Measurements from ENCODE around the gene IL12A. TPM values are rescaled to one million over a fixed set of nuclear protein-coding genes. Genes with fewer than 3 reads are reported as not detected.

The IL12A gene
- total RNA-seq, result 2.0 TPM

DNA sequence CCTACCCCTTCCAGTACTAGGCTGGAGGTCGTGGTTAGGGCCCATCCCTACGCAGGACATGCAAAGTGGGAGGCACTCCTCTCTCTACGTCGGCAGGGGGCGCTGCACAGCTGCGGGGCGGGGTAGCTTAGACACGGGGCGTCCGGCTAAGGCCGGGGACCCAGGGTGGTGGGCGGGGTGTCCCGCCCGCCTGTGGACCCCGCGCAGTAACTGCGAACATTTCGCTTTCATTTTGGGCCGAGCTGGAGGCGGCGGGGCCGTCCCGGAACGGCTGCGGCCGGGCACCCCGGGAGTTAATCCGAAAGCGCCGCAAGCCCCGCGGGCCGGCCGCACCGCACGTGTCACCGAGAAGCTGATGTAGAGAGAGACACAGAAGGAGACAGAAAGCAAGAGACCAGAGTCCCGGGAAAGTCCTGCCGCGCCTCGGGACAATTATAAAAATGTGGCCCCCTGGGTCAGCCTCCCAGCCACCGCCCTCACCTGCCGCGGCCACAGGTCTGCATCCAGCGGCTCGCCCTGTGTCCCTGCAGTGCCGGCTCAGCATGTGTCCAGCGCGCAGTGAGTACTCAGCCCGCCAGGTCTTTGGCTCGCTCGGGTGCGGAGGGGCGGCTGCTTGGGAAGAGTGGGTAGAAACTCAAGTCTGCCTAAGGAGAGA, at the start of gene IL12A:
Gene IL12A (plus strand): TSS at position 219 of the 655 bp plus-strand sequence.
- DNase-seq (ENCODE audit: low spot score in 2 of 2) (peak; percentile 46 to 72), FAIRE-seq (no peak)

DNA sequence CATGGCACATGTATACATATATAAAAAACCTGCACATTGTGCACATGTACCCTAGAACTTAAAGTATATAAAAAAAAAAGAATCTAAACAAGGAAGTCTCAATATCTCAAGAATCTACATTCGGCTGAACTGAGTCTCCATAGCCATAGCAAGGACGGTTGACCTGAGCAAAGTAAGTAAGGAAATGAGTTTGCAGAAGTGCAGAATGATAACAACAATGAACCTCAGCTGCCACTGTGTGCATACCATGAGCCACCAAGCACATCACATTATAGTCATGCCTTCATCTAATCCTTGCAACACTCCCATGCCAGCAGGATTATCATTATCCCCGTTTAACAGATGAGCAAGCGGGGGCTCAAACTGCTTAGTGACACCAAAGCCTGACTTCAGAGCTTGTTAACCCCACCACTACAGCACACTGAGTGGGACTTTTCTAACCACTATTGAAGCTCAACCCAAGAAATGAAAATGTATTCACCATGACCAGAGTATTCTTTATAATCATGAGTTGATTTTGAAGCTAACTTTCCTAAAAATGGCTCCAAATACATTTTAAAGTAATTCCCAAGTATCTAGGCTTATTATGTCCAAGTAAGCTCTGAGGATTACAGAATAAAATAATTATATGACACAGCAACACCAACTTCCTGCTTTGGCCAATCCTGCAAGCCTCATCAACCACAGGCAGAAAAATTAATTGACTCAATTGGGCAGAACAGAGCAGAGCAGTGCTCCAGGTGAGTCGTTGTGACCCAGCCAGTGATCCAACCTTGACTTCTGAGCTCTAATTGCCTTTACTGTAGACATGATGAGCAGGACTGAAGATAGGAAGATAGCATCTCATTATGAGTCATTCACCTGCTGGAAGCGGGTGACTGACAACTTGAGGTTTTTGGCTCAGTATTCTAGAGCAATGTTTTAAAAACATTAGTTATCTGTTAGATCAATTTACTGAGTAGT, 47.3 kb upstream of the IL12A start:
- FAIRE-seq (no peak), DNase-seq (ENCODE audit: low spot score in 2 of 2) (no peak)

DNA sequence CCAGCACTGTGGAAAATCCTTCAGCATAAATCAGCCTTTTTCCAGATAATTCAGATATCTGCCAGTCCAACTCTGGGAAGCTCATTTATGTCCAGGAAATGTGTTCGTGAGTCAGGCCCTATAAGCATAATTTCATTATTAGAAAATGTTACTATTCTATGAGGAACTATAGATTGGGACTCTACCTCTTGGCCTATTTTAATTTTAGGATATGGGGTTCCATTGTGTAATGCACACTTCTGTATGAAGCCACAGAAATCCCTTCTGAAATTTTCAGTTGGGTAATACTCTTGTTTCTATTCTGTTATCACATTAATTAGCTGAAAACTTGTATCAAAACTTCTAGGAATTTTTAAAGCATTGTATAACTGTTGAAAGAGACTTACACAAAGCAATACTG, 43.9 kb upstream of the IL12A start:
- DNase-seq (ENCODE audit: low spot score in 2 of 2) (no peak), FAIRE-seq (no peak)

DNA sequence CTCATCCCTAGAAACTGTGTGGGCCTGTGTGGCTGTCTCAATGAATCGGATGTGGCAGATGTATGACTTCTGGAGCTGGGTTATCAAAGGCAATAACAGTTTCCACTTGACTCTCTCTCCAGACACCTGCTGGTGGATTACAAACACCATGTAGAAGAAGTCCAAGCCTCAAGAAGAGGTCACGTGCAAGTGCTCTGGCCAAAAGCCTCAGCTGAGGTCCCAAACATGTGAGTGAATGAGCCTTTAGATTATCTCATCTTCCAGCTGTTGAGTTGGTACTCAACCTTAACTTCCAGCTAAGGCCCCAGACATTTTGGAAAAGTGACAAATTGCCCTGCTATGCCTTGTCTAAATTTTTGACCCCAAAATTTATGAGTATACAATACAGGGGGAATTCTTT, 42.7 kb upstream of the IL12A start:
- FAIRE-seq (no peak), DNase-seq (ENCODE audit: low spot score in 2 of 2) (no peak)

DNA sequence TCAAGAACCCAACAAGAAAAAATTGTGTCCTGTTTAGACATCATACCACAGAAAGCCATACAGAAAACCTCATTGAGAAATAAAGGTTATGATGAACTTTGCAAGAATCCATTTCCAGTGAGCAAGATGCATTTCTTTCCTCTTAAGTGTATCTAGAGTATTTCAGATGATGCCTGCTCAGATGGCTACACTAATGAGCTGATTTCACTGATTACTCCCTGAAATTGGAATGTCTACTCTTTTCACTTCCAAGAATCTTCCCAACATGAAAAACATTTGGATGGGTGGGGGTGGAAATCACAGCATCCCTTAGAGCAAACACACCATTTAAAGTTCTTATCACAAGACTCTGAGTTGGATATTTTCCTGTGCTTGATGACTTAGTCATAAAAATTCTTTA, 41.4 kb upstream of the IL12A start:
- no peak for FAIRE-seq
- DNase-seq (ENCODE audit: low spot score in 2 of 2), result no peak

DNA sequence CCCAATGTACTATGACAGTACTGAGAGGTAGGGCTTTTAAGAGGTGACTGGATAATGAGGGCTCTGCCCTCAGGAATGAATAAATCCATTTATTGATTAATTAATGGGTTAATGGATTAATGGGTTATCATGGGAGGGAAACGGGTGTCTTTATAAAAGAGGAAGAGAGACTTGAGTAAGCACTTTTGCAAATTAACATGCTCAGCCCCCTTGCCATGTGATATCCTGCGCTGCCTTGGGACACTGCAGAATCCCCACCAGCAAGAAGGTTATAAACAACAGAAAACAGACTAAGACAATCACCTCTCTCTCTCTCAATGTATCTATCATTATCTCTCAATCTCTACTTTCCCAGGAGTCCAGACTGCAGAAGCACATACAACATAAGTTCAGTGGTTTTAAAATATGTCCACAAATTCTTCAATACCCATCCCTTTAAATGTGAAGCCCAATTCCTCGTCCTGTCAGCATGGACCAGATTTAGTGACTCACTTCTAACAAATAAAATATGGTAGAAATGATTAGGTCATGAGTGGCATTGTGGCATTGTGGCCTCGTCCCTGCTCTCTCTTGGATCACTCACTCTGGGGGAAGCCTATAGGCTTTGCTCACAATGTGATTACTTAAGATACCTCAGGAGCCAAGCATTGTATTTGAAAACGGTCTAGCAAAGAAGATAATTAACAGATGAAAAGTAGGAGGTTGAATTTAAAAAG, 40.0 kb upstream of the IL12A start:
- DNase-seq (ENCODE audit: low spot score in 2 of 2) (no peak), FAIRE-seq (no peak)

DNA sequence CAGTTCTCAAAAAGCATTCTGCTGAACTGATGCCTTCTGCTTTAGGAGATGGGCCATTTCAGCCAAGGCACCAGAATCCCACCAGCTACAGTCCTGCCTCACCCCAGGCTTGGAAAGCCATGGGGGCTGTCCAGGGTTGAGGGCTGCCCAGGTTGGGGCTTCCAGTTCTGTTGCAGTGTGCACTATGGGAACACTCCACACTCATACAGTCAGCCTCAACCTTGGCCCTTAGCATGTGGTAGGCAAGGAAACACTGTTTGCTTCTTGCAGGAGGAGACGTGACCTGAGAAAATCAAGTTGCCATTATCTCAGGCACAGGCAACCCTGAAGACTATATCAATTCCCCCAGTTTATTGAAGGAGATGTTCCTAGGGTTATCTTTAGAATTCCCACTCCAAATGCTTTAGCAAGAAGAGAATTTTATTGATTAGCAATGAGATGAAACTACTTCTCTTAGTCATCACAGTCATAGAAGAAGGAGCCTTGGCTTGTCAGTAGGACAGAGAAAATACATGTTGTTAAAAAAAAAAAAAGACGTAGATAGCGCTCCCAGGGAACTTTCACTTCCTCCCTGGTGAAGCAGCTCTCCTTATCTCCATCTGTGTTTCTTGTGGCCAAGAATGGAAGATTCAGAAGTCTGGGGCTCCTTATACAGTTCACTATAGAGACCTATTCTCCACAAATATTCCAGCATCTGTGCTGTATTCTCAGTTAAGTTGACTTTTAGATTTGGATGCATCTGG, 38.3 kb upstream of the IL12A start:
- FAIRE-seq (no peak), DNase-seq (ENCODE audit: low spot score in 2 of 2) (no peak)

DNA sequence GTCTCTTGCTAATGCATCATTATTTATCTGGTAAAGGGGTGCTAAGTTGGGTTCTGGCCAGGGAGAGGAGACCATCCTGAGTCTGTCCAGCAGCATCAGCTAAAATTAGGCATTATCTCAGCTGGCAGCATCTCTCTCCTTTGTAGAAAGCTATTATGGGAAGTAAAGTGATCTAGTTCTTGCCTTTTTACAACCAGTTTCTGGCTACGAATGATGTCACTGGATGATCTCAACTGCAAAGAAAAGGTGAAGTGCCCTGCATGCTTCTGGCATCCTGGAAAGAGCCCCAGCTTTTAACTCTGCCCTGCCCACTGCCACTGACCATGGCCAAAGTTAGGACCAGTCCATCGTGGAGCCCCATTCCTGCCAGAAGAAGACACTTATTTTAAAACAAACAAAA, 37.1 kb upstream of the IL12A start:
- DNase-seq (ENCODE audit: low spot score in 2 of 2) (no peak), FAIRE-seq (no peak)

DNA sequence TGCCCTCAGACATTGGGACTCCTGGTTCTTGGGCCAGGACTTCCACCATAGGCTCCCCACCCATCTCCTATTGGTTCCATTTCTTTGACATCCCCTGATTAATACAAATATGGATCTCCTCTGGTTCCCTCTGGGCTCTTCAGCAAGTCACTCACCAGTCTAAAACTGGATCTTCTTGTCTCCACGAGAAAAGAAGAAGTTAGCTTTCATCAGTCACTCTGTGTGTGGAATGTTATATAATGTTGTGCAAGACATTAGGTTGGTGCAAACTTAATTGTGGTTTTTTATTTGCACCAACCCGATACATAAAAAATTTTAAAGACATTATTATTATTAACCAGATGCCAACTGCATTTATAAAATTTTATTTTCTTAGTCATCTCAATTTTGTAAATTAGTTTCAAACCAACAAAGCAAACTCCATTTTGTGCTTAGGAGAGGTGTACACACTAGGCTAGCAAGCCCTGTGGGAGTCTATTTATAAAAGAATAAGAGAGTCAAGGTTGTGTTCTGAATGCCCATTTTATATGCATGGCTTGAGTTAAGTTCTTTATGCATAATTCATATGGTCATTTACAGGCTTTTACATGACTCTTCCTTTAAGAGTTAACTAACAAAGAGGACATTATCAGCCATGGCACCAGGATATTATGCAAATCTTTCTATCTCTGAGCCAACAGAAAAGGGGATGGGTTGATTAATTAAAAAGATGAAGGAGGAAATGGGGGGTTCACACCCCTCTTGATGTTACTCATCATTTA, 35.1 kb upstream of the IL12A start:
- no peak for FAIRE-seq
- peak in 1 of 2 donors; percentile 10 for DNase-seq (ENCODE audit: low spot score in 2 of 2)

DNA sequence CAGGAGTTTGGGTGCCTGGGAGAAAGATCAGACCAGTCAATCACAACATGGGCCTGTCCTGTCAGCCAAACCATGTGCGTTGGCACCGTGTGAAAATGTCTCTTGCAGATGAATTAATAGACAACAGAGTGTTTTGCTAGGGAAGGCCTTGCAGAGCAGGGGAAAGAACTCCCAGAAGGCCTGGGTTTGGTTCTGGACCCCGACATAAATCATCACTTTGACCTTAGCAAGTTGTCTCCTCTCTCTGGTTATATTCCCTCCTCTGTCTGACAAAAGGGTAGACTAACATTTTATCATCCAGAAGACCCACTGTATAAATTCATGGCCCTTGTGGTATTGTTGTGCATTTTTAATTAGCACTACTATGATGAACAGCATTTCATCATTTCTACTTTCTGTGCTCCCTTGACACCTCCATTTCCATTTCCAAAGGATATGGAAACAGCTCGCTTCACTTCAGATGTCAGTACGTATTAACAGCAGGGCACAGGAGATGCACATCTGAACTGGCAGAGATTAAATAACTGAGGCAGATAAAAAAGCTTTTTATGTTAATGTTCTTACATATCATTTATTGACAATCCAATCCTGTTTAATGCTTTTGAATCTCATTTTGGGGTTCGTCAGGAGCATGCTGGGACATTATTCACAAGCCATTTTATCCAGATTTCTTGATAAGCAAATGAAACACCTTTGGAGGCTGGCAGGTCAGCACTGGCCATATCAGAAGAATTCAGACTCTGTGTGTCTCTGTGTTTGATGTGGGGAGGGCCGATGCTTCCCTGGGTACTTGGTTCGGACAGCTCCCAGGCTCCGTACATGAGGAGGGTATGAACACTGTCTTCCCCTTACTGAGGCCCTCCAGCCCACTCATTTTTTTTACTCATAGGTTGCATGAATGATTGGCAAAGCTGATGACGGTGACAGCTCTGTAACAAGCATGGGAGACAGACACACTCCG, 28.2 kb upstream of the IL12A start:
- DNase-seq (ENCODE audit: low spot score in 2 of 2), result no peak
- no peak for FAIRE-seq

DNA sequence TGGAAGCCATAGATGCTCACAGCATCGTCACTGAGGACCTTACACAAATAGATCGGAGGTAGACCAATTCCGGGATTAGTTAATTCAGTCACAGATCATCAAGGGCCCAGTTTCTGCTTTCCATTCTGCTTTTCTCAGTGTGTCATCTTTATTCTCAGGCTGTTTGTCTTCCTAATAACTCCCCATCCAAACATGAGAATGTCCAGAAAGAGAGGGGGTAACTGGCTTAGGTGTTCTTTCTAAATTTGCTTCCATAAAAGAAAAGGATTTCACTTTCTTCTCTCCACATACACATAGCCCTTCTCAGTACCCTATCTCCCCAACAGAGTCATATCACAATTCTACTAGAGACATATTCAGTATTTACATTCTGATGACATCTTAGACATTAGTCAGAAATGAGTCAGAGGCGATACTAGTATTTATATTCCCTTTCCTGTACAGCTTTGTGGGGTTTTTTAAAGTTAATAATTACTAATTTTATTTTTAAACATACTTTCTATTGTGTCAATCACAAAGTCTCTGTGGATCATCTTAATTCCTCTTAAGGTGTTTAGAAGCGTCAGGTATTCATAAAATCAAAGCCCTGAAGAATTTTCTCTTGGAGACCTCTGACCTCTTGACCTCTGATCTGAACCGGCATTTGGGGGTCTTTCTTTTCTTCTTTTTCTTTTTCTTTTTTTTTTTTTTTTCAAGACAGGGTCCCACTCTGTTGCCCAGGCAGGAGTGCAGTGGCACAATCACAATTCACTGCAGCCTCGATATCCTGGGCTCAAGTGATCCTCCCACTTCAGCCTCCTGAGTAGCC, 24.3 kb upstream of the IL12A start:
- FAIRE-seq (no peak), DNase-seq (ENCODE audit: low spot score in 2 of 2) (no peak)

DNA sequence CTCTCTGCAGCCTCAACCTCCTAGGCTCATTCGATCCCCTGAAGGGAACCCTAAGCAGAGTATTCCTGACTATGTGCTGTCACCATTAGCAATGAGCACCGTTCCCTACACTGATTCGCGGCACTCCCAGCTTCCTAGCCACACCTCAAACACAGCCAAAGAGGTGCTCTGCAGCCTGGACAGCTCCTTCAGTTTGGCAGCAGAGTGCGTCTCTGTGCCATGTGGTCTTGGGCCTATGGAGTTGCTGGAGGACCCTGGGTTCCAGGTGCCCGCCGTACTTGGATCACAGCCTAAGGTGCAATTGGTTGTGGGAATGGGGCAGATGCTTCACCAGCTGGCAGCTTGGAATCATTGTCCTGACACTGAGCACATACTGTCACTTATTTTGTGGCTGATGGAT, 17.3 kb upstream of the IL12A start:
- DNase-seq (ENCODE audit: low spot score in 2 of 2) (no peak), FAIRE-seq (no peak)

DNA sequence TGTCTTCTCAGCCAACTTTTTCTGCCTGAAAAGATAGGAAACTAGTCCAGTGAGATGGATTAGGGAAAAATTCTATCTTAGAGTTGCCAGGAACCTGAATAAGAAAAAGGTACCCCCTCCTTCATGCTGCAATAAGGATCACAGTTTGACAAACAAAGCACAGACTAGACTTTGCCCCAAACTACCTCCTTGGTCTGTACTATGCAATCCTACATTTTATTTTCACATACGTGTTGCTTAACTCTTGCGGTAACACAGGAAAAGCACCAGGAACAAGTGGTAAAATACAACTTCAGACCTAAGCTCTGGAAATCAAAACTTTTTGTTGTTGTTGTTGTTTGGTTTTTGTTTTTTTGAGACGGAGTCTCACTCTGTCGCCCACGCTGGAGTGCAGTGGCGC, 11.3 kb upstream of the IL12A start:
- FAIRE-seq, result no peak
- DNase-seq (ENCODE audit: low spot score in 2 of 2), result no peak

DNA sequence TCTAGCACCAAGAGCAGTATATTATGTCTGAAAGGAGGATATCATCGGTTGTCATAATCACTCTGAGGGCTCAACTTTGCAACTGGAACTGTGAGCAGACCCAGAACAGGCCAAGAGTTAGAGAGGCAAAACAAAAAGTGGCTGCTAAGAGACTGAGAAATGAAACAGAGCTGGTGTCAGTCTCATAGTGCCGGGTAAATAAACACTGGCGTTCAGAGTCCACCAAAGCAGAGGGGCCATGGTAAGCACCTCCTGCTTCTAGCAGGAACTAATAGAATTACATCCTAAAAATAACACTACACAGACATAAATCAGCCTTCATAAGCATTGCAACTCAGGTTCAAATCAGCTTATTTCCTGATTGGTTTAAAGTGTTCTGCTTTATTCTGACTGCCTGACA, 10.3 kb upstream of the IL12A start:
- DNase-seq (ENCODE audit: low spot score in 2 of 2) (no peak), FAIRE-seq (no peak)

DNA sequence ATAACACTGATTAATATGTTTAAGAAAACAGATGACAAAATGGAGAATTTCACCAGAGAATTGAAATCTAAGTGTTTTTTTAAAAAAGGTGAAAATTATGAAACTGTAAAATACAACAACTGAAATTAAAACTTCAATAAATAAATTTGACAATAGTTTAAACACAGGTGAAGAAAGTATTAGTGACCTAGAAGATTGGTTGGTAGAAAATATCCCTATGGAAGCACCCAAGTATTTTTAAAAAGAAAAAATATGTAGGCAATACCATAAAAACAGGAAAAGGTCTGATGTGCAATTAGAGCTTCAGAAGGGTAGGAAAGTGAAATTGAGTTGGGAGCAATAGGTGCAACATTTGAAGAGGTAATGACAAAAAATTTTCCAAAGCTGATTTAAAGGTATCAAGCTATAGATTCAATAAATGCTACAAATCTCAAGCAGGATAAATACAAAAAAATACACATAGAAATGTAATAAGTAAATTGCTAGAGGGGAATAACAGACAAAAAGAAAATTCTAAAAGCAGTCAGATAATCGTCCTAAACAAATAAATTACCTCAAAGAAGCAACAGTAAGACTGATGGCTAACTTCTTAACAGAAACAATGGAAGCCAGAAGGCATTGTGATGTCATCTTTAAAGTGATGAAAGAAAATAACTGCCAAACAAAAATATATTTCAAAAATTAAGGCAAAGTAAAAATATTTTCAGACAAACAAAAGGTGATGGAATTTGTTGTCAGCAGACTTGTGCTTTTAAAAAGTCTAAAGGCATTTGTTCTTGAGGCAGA, 9.5 kb upstream of the IL12A start:
- FAIRE-seq, result peak; percentile 3
- DNase-seq (ENCODE audit: low spot score in 2 of 2), result no peak

DNA sequence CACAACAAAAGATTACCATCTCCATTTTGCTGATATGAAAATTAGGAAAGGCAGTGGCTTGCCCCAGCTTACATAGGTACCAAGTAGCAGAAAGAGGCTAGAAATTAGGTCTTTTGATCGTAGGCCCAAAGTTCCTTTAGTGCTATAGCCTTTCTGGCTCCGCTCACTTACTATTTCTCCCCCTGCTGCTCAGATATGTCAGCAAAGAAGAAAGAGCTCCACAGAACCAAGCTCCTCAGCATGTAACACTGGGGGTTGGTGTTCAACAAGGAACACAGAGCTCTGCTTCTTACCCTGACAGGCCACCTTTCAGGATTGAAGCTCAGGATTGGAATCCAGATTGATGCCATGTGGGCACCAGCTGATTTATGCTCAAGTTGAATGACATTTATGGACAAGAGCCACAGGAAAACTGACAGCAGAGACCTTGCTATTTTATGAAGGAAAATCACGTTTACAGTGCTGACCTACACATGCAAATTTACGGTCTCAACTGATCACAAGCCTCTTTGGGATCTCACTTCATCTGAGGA, 6.1 kb upstream of the IL12A start:
- DNase-seq (ENCODE audit: low spot score in 2 of 2), result no peak
- no peak for FAIRE-seq

DNA sequence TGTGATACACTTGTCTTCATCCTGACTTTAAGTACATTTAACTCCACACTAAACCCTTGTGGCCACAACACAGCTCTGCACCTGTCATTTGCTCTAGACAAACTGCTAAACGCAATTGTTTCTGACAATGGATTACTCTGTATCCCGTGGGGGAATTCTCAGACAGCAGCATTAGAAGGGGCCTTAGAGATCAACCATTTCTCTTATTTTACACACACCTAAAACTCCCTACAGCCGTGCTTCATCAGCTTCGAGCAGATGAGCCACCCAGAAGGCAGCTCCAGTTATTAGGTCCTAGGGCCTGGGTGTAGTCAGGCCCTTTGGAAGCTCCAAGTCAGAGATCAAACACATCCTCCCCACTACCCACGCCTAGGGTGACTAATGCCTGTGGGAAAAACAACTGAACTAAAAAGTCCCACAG, 1.3 kb upstream of the IL12A start:
- FAIRE-seq (no peak), DNase-seq (ENCODE audit: low spot score in 2 of 2) (no peak)

All from frontal cortex (tissue), 4 donors.